SK-MEL-5 (cell line): ENCODE measurements around the gene DTNB. TPM values are rescaled to one million over a fixed set of nuclear protein-coding genes. Genes with fewer than 3 reads are reported as not detected.

Experiments
- DNase-seq: peaks from one replicate; pipeline ENCODE4 v3.0.0-alpha.2; 2016; ENCODE audit warnings: low read depth, low spot score
- in situ Hi-C: cut with HindIII; loops from 2 replicates; pipeline ENCODE4 v1.10.0; 2016; ENCODE audit warnings: low sequenced_read_pairs, high pct_unique_total_duplicates, low pct_unique_long_range_greater_than_20kb
- total RNA-seq: library from RNA; depleted of rRNA; stranded (reverse); fragments of >200 nt; shearing (Covaris generic); gene quantifications from 2 replicates; pipeline ENCODE4 v1.2.3, GENCODE V29; 2014

Gene DTNB
- total RNA-seq, 1 experiment from 2014 or later, result 19.9 TPM

DNA sequence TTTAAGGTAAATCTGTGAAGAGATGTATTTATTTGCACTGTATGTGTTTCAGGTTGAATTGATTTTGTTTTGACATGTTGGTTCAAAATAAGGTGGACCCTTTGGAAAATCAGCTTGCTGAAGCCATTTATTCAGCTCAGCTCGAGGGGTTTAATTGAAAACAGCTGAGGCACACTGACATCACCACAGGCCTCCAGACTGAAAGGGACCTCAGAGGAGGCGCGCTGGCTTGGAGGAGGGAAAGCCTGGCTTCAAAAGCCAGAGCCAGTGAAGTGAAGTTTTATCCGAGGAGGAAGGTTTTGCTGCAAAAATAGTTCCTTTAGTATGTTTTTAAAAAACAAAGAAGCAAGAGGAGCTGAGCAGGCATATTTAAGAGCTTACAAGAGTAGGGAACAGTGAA, 304.7 kb downstream of the DTNB start:
- no peak for DNase-seq
- in situ Hi-C loops, result no loop called here

DNA sequence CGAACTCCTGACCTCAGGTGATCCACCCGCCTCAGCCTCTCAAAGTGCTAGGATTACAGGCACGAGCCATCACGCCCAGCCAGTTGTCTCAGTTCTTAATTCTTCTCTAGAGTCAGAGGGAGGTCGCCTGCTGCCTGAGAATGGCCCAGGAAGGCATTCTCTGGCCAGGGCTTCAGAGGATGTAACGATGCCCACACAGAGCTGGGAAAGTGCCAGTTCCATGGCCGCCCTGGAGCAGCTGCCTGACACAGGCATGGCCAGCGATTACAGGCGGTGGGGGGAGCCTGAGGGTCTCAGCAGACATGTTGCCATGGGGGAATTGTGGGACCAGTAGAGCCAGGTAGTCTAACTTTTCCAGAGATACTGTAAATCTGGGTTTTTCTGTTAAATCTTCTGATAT, 306.1 kb downstream of the DTNB start:
- in situ Hi-C loops, result no loop called here
- DNase-seq, result no peak

DNA sequence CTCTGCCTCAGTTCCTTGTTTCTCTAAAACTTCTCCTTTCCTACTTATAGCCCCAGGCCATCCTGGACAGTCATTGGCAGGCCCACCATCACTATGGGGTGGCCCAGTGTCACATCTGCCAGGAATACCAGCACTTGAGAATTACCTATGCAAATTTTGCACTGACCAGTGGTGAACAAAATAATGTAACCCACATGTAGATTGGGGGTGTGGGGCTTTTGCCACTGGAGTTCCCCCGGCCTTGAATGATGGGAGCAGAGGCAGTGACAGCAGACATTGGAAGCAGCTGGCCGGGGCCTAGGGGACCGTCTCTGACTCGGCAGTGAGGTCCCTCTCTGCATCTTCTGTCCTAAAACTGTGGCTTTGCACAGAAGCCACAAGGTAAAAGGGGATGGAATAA, 306.7 kb downstream of the DTNB start:
- in situ Hi-C loops, result no loop called here
- no peak for DNase-seq

DNA sequence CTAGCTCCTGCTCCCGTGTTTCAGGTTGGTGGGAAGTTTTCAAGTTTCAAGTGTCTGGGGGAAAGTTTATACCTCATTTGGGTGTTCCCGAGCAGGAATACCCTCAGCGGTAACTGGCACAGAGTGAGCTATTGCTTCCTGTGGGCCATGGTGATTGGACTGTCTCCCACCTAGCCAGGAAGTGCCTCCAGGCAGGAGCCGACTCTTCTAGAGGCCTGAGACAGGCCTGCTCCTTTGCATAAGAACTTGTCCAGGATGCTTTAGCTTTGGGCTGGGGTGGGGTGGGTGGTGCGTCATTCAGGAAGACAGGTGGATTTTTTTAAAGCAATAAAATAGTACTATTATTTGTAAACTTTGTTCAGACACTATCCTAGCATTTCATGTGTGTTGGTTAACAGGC, 308.1 kb downstream of the DTNB start:
- in situ Hi-C loops, result no loop called here
- DNase-seq, result no peak

DNA sequence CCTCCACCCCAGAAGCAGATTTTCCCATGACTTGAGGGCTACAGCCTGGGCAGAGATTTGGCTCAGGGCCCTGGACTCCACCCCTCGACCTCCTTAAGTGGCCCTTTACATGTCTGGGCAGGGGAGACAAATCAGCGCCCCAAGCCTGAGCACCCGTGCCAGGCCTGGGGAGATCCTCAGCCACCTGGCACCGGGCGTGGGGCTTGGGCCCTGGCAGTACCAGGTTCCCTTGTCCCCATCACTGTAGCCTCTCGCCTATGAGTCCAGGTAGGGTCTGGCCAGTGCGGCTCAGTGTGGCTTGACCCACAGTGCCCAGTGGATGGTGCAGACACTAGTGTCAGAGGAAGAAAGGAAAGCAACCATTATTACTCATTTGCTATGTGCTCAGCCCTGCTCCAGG, 309.6 kb downstream of the DTNB start:
- in situ Hi-C loops, result no loop called here
- DNase-seq, result no peak

DNA sequence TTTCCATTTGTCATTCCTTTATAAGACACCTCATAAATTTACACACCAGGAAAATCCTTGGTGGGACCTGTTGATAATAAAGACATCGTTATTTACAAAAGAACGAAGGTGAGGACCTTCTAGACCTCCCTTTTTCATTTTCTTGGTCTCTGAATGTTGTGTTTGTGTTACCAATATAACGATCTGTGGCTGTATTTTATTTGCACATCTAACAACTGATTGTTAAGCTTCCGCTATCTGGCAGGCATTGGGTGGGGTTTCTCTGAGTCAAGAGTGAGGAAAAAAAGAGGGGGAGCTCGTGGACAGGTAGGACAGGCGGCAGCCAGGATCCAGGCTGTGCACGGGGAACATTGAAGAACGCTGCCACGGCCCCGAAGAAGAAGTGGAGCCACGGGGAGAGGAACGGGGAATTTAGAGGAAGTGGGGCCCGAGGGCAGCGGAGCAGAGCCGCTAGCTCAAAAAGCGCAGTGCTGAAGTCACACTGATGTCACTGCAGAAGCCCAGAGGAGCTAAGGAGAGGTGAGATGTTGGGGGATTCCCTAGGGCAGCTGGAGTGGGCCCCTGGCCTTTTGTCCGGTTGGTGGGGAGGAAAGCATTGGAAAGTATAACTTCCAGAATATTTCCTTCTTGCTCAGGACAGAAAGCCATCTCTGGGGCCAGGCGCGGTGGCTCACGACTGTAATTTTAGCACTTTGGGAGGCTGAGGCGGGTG, 310.8 kb downstream of the DTNB start:
- in situ Hi-C loops, result no loop called here
- no peak for DNase-seq

DNA sequence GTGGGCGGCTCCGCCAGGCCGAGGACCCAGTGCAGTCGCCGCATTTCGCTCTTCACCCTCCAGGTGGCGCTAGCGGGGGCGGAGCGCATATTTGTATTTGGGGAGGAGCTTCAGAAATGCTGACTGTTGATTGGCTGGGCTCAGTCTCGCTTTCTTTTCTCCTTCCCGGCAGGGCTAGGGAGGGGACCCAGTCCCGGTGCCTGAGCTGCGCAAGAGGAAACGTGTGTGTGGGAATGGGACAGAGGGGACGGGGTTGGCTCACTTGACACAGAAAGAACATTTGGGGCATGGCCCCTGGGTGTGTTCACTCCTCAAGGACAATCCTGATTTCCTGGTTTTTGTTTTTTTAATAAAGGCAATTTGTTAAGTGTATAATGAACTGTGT, 311.3 kb downstream of the DTNB start:
- peak; percentile 90 for DNase-seq
- in situ Hi-C loops, result no loop called here

DNA sequence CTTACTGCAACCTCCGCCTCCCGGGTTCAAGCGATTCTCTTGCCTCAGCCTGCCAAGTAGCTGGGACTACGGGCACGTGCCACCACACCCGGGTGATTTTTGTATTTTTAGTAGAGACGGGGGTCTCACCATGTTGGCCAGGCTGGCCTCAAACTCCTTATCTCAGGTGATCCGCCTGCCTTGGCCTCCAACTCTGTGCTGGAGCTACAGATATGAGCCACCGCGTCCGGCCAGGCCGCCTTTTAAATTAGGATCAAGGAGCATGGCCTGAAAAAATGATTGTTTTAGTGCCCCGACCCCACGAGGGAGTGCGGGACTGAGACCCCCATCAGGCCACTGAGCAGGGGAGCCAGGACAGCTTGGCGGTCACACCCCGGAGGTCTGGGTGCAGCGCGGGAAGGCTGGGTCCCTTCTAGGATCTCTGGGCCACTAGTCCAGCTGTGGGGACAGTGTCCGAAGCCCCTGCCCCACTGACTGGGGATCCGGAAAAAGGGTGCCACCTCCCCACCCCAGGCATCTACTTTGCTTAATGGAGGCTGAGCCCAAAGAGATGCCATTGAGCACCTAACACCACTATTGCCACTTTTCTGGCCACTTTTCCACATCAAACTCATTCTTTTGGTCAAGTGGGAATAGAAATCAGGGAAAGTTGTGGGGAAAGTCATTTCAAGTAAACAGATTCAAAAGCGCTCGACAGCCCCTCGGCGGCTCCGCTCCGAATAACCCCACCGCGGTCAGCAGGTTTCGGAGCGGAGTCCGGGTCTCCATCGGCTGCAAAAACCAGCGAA, 311.9 kb downstream of the DTNB start:
- in situ Hi-C loops, result no loop called here
- DNase-seq, result no peak

DNA sequence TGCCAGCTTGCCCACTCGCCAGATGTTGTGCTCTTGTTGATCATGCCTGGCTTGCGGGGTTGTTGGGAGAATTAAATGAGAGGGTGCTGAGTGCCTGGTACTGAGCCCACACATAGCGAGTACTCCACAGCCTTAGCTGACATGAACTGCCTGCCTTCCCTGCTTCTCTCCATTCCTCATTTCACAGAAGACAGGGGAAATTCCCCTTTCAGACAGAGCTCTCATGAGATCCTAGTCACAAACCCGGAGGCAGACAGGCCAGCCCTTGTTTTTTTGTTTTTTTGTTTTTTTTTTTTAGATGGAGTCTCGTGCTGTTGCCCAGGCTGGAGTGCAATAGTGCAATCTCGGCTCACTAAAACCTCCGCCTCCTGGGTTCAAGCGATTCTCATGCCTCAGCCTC, 314.5 kb downstream of the DTNB start:
- peak; percentile 55 for DNase-seq
- in situ Hi-C loops, result no loop called here

DNA sequence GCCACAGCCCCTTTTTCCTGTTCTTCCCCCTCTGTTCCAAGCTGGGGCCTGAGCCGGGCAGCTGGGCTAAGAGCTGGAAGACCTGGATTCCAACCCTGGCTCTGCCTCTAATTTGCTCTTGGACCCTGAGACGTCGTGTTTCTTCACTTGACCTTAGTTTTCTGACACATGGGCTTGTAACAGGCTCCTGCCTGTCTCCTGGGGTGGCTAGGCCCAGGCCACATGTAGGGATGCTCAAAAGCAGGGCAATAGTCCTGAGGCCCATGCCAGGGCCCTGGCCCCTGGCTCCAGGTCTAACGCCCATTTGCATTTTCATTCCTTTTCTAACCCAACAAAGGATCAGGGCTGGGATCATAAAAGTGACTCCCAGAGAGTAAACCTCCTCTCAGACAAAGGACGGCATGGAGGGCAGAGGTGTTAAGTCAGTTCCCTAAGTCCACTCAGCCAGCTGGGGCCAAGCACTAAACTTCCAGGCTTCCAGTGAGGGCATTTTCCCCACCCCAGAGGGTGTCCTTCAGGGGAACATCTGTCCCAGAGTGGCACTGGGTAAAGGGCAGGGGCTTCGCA, 315.0 kb downstream of the DTNB start:
- in situ Hi-C loops, result no loop called here
- no peak for DNase-seq

DNA sequence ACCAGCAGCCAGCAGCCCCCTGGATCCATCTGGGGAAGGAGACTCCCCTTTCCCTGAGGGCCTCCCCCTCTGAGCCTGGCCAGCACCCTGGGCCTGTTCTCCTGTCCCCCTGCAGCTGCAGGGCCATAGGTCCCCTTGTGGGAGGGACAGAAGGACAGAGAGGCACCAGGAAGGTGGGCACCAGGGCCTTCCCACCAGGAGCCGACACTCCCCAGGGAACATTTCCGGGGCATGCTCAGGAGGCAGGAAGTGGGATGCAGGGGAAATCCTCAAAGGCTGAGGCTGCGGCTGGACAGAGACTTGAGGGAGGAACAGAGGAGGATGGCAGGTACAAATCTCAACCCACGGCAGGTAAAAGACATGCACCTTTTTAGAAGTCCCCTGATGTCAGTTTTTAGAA, 317.3 kb downstream of the DTNB start:
- in situ Hi-C loops, result no loop called here
- no peak for DNase-seq

DNA sequence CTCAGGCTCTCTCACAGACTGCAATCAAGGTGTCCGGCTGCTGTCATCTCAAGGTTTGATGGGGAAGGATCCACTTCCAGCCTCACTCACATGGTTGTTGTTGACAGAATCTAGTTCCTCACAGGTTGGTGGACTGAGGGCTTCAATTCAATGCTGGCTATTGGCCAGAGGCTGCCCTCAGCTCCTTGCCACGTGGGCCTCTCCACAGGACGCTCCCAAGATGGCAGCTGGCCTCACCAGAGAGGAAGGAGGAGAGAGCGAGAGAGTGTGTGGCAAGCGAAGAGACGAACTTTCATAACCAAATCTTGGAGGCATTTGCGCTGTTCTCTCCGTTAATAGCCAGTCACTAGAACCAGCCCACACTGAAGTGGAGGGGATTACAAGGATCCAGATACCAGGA, 318.1 kb downstream of the DTNB start:
- DNase-seq, result no peak
- in situ Hi-C loops, result no loop called here

DNA sequence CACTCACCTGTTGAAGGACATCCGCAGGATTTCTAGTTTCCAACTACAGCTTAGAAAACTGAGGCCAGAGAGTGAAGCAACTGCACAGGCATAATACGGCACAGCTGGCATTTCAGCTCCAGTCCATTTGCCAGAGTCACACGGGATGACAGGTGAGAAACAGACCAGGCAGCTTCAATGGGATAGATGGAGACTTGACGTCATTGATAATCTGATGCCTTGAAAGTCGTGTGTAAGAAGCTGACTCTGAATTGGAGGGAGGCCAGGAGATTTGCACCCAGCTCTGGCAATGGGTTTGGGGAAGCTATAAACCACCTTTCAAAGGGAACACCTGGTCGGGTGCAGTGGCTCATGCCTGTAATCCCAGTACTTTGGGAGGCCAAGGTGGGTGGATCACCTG, 319.3 kb downstream of the DTNB start:
- in situ Hi-C loops, result no loop called here
- DNase-seq, result no peak

DNA sequence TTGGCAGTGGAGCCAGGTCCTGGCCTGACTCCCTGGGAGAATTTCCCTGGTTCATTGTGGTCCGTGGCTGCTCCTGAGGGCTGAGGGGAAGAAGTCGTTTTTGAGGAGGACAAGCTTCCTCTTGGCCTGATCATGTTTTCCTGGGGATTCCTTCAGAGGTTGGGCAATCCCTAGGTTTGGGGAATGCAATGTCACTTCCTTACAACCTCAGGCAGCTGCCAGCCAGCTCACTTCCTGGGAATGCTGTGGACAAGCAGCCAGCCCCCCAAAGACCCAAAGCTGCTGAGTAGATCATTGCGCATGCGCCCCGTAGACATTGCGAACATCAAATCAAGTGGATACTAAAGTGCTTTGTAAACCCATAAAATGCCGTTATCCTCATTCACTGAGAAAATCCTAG, 324.0 kb downstream of the DTNB start:
- in situ Hi-C loops, result no loop called here
- DNase-seq, result no peak

DNA sequence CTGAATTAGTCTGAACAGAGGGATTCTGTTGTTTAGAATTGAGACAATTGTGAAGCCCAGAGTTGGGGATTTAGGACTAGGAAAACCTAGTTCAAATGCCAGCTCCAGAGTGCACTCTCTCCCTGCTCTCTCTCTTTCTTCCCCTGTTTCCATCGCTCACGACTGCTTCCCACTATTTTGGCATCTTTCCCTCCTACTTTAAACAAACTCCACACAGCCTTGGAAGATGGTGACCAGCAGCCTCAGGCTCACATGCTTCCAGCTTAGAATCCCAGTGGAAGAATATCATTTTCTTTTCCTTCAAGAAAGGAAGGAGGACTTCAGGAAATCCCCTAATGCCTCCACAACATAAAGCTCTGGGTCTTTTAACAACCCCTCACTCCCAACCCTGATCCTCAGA, 325.5 kb downstream of the DTNB start:
- no peak for DNase-seq
- in situ Hi-C loops, result no loop called here

DNA sequence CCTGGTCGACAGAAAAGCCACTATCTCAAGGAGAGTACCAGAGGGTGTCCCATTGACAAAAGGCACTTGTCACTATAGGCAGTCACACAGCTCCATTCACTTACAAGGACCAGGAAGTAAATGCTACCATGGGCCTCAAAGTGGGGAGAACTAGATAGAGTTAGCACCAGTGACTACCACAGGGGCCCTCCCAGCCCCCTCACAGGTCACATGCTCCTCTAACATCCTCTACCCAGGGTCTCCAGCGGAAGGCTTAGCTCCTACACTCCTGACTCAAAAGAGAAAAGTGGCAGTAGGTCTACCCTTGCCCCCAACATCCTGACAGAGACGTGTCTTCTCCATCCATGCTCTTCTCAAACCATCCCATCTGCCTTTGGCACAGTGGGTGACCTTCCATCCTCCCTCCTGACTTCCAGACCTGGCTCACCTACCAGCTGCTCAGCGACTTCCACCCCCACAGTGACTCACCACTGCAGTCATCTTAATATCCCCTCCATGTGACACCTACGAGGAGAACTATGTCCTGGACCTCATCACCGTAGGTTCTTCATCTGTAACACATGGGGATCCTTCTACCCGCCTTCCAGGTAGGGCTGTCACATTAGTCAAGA, 326.1 kb downstream of the DTNB start:
- no peak for DNase-seq
- in situ Hi-C loops, result no loop called here

DNA sequence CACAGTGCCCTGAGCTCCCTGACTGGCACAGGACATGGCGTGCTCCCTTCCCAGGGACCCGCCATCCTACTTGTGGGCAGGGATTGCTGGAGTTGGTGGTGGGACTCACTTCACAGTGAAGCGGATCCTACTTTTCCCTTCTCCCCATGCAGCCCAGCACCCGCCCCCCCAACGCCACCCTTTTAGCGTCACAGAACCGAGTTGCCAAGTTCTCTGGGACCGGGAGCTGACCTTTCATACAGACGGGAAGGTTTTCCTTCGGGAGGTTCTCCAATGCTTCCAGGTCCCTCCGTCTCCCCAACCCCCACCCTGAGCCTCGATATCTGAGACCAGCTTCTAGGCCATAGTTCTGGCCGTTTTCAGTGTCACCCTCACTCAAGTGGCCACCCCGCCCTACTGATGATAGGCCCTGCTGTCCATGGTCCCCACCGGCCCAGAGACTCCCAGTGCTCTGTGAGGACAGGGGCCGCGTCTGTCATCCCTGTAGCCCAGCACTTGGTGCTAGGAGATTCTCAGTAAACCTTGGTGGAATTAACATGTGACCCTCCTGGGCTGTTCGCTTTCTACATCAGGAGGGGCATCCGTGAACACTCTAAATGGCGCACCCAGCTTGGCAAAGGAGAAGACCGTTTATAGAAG, 330.1 kb downstream of the DTNB start:
- no peak for DNase-seq
- in situ Hi-C loops, result no loop called here
